GM18907 (cell line): Measurements from ENCODE around the gene JUNB.
A peak's percentile ranks its signal among the peaks of the same experiment; 100 is the strongest.

Experiments used
- ATAC-seq: cut with Tn5 transposase; IDR thresholded peaks from one replicate; pipeline ENCODE4 v1.9.1; 2021; ENCODE audit warnings: mild to moderate bottlenecking, moderate library complexity; ENCODE audit not compliant: unreplicated experiment

Gene JUNB

GRCh38 chr19:12791345-12792050, at the start of gene JUNB:
Gene JUNB, plus strand, starts transcription at chr19:12791486. Its CDS starts 286 bp downstream, at chr19:12791772.
- peak; percentile 34 for ATAC-seq

- no peak for ATAC-seq
These were observed 46.0 kb upstream of the JUNB start for GRCh38 chr19:12745166-12745897.

- ATAC-seq = no peak
These were observed 42.8 kb upstream of the JUNB start for GRCh38 chr19:12748489-12748888.

- no peak for ATAC-seq
These were observed 41.3 kb upstream of the JUNB start for GRCh38 chr19:12749938-12750521.

GRCh38 chr19:12750851-12751250, 40.4 kb upstream of the JUNB start:
- ATAC-seq = no peak

GRCh38 chr19:12751635-12752034, 39.7 kb upstream of the JUNB start, which contains the start of gene BEST2:
Gene BEST2, plus strand, starts transcription at chr19:12751791. Its CDS starts 802 bp downstream, at chr19:12752593.
- no peak for ATAC-seq

- ATAC-seq = no peak
These were observed 39.1 kb upstream of the JUNB start for GRCh38 chr19:12752056-12752781.

- no peak for ATAC-seq
These were observed 36.7 kb upstream of the JUNB start for GRCh38 chr19:12754465-12755196.

- ATAC-seq = no peak
These were observed 35.0 kb upstream of the JUNB start for GRCh38 chr19:12756150-12756883.

- no peak for ATAC-seq
These were observed 33.6 kb upstream of the JUNB start for GRCh38 chr19:12757544-12758274.

GRCh38 chr19:12759686-12760085, 31.6 kb upstream of the JUNB start:
- no peak for ATAC-seq

GRCh38 chr19:12763100-12763499, 28.2 kb upstream of the JUNB start:
- ATAC-seq = no peak

GRCh38 chr19:12764698-12765097, 26.6 kb upstream of the JUNB start:
- ATAC-seq = no peak

GRCh38 chr19:12766051-12766521, 25.2 kb upstream of the JUNB start:
- no peak for ATAC-seq

- no peak for ATAC-seq
These were observed 24.1 kb upstream of the JUNB start for GRCh38 chr19:12767150-12767549.

- ATAC-seq = no peak
These were observed 23.6 kb upstream of the JUNB start for GRCh38 chr19:12767666-12768065.

- ATAC-seq = no peak
These were observed 21.6 kb upstream of the JUNB start for GRCh38 chr19:12769689-12770088.

- ATAC-seq = no peak
These were observed 20.4 kb upstream of the JUNB start for GRCh38 chr19:12770922-12771321.

GRCh38 chr19:12772323-12772722, 19.0 kb upstream of the JUNB start:
- no peak for ATAC-seq
